GM21737 (cell line): Measurements from ENCODE around the gene AUTS2.
A peak's percentile ranks its signal among the peaks of the same experiment; 100 is the strongest.

ENCODE experiments used
- ATAC-seq: cut with Tn5 transposase; IDR thresholded peaks from one replicate; pipeline ENCODE4 v1.9.1; 2021; ENCODE audit warnings: mild to moderate bottlenecking, moderate library complexity; ENCODE audit not compliant: unreplicated experiment

Gene AUTS2

DNA sequence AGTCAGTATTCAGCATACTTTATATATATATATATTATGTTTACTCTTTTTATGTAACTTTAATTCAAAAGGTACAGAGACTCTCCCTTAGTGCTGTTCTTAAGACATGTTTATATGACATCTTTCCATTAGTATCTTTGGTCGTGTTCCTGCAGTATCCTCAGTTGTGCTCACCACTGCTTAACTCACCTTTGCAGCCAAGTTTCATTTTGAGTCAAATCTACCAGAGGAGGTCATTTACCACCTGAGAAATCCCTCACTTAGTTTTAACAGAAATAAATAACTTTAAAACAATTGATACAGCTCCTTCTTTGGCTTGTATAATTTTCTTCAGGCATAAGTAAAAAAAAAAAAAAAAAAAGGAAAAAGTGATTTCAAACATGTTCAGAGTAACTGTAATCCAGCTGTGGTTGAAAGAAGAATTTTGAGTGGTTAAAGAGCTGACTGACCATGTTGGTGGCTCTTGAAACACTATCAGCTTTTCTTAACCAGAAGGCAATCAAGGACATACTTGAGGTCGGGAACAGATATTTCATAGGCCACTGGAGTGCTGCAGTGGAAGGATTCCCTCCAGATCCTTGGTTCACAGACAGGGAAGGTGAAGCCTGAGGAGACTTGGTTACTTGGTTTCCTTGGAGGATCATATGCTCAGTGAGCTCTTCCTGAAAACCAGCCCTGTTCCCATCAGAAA, 116.8 kb downstream of the AUTS2 start:
- no peak for ATAC-seq

DNA sequence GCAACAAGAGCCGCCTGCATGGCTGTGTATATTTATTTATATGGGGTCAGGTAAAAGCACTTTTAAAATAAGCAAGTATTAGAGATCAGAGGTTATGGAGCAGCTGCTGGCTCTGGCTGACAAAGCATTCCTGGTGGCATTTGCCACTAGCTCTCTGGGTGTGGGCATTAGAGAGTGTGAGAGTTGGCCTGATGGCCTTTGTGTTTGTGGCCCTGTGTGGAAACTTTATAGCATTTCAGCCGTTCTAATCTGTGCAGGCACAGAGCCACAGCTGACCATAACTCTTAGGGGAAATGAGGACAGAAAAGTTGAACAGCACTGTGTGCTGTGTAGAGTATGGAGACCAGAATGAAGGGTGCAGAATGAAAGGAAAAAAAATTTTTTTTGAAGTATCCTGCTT, 118.9 kb downstream of the AUTS2 start:
- ATAC-seq = no peak

DNA sequence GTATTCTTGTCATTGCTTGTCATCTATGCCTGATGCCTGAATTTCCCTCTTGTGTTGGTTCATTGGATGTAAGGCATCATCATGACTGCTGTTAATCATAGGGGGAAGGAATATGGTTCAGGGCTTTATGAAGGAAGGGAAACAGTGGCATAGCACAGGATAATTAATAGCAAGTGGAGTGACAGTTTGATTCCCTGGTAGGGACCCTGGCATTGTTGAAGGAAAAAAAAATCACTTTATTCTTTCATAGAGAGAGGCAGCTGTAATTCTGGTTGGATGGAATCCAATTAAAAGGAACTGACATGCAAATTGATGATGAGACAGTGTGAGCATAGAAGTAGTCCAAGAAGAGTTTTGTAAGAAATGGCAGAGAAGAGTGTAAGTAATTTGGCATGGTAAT, 121.4 kb downstream of the AUTS2 start:
- ATAC-seq = no peak

DNA sequence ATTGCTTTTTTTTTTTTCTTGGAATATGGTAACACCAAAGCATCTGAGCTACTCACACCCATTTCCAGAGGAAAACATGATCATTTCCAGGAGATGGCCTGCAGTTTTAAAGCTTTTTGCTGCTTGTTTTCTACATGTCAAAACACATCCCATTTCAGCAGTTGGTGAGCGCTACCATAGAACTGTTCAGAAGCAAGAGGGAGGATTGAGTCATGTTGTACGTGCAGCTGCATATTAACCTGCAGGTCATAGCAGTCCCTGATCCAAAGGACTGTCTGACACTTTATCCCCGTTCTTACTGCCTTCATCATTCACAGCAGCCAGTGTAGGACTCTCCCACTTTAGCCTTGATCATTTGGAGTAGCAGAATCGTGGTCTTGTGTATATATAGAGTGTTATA, 124.6 kb downstream of the AUTS2 start:
- ATAC-seq = no peak

DNA sequence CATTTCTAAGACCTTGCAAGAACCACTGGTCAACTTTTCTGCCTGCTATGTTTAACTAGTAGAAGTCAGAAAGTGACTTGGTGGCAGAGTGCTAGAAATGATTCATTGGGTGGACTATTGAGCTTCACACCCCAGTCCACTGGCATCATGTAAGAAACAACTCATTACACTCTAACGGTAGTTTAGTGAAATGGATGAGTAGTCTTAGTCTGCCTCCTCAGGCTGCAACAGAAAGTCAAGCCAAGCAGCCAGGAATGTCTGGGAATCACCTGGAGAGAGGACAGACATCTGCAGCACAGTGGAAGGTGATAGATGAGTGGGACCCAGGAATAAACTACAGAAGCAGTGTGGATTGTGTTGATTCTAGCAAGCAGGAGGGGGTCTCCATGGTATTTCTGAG, 125.4 kb downstream of the AUTS2 start:
- ATAC-seq = no peak

DNA sequence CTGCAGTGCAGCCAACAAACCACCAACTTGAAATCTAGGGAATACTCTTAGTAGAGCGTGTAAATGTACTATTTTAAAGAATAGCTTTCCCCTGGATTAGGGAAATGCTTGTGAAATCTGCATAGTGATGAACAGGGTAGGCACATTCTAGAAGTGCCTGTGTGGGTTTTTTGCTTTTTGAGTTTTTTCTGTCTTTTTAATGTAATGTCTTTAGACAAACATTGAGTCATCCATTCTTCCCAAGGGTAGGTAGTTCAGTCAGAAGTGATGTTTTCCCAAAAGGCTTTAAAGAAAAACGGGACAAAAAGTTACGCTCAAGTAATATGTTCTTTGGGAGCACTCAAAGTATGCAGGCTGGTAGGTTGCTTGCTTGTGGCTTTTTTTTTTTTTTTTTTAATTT, 130.0 kb downstream of the AUTS2 start:
- ATAC-seq = no peak

DNA sequence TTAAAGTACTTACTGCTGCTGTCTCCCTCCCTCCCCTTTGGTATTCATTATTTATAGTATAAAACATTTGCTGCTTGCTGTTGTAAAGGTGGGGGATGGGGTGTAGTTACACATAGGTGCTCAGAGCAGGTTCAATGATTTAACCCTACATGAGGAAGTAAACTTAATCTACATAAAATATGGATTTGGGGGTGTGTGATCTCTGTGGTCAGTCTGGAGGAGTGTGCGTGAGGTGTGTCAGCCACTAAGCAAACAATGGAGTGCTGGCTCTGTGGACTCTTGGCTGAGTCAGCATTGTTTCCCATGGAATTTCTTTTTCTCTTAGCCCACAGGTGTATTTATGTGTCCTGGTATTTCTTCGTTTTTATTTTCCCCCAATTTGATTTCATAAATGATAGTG, 133.9 kb downstream of the AUTS2 start:
- ATAC-seq = no peak

DNA sequence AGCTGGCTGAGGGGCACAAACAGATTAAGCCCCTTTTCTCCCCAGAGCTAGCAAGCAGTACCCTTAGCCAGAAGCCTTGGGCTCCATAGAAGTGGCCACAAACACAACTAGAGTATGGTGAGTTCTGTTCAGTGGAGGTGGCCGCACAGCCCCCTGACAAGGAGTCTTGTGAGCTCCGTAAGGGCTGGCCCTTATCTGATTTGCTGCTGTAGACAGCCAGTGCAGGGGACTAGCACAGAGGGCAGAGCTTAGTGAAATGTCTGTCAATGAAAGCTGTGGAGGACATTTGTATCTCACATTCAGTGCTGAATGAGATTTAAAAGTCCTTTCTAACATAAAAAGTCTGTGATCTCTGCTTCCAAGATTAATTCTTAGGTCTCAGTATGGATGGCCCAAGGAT, 137.3 kb downstream of the AUTS2 start:
- no peak for ATAC-seq

DNA sequence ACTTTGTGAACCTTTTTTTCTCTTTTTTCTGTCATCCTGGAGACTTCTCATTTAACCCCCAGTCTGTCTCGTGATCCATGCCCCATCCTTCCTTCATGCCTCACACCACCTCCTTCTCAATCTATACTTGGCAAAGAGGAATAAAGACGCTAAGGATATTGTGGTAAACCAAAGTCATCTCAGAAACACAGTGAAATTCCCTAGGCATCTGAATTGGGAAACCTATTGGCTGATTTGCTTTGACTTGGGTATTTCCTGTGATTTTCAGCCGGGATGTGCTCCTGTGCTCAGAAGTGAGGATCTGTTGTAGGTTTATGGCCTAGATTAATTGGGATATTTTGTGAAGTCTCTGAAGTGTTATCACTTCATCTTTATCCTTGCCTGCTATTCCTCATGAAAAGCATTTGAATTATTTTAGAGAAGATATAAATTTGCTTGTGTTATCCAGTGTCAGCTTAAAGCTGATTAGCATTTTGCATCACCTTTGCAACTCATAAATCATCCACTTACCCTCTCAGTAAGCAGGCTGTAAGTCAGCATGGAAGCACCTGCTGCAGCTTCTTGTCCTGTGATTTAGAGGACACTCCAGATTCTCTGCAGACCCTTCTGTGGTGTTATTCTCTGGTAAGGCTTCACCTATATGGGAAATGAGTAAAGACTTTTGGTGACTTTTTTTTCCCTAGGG, 138.0 kb downstream of the AUTS2 start:
- no peak for ATAC-seq

DNA sequence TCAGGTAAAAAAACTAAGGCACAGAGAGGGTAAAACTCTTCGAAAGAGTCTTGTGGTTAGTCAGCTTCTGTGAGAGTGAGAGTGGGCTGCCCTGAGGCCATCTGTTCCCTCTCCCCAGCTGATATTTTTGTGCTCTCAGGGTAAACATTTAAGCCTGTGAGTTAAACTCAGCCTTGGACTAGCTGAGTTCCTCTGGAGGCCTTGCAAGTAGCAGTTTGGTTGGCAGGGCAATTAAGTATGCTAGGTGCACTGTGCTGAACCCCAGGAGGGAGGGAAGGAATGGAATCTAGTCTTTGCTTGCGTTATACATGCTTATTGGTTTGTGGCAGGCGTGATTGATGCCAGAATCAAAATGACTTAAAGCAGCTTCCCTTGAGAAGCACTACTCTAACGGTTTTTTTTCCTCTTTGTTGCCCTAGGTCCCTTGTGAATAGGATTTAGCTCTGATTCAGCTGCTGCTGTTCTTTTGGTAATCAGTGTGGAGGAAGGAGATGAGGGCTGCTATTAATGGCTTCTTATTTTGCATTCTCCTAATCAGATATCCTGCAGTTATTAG, 140.2 kb downstream of the AUTS2 start:
- peak; percentile 59 for ATAC-seq

DNA sequence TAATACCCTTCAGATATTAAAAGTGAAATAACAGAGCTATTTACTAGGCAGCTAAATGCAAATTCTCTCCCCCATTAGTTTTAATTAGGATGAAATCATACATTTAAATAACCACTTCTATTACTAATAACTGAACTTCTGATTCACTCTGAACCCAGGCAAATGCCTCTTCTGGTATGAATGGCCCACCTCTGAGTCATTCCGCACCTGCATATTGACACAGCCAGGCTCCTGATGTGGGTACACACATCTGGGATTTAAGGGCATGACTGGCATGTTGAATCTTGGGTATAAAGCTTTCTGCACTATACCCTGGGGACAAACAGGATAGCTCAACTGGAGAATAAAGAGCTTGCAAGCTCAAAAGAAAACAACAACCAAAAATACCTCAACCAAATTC, 140.9 kb downstream of the AUTS2 start:
- peak; percentile 63 for ATAC-seq

DNA sequence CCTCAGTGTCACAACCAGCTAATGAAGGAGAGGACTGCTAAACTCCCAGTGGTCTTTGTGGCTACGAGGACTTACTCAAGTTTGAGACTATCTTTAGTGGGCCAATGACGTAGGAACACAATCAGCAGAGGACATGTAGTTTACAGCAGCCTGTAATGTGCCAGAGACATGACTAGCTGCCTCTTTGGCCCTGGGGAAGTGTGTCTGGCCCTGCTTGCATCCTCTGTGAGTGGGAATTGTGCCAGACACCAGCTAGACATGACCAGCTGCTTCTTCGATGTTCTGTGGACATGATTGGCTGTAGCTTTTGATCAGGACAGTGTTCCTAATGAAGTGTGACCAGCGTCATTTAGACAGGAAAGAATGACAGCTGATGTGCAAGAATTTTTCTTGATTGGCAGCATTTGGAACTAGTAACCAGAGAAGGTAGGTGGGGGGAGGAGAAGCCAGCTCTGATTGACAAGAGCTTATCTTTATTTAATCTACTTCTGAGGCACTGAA, 141.7 kb downstream of the AUTS2 start:
- ATAC-seq = peak; percentile 47

DNA sequence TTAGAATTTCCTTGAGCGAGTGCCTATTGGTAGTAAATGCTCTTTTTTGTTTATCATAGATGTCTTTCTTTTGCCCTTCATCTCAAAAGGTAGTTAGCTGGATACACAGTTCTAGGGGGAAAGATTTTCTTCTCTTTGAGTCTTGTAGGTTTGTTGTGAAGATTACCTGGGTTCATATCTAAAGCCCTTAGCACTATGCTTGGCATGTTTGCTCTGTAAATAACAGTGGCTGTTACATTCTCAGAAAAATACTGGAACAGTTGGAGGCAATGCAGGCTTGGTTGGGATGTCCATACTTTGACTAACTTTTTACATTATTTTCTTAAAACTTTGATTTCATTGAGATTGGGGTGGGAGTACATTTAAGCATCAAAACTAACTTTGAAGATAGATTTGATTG, 144.0 kb downstream of the AUTS2 start:
- no peak for ATAC-seq

DNA sequence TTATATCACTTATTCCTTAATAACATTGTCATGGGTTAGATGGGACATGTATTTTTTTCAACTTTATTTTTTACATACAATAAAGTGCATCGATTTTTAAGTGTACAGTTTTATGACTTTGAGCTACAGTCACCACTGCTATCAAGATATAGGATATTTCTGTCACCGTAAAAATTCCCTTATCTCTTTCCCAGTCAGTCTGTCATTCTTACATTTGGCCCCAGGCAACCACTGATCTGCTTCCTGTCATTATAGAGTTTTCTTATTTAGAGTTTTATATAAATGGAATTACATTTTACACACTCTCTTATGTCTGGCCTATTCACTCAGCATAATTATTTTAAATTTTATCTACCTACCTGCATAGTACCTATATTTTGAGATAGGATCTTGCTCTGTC, 145.2 kb downstream of the AUTS2 start:
- ATAC-seq = no peak

DNA sequence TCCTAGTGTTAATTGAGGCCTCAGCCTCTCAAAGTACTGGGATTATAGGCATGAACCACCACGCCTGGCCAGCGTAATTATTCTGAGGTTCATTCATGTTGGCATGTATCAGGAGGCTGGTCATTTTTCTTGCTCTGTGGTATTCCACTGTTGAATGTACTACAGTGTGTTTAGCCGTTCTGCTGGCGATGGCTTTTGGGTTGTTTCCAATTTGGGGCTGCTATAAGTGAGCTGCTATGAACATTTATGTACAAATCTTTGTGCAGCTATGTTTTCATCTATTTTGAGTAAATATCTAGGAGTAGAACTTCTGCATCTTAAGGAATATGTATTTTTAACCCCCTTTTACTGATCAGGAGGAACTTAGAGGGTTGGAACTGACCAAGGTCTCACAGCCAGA, 145.8 kb downstream of the AUTS2 start:
- no peak for ATAC-seq

DNA sequence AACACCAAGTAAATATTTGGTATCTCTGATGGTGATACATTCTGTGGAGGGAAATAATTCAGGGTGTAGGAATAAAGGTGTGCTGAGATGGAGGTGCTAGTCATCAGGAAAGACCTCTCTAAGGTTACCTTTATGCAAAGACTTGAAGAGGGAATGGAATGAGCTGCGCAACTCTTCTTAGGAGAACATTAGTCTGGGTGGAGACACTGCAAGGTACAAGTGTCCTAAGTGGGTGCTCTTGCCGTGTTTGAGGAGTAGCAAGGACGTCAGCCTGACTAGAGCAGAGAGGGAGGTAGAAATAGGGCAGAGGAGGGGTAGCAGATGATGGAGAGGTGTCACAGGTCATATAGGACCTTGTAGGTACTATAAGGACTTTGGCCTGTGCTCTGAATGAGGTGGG, 148.1 kb downstream of the AUTS2 start:
- ATAC-seq = no peak

DNA sequence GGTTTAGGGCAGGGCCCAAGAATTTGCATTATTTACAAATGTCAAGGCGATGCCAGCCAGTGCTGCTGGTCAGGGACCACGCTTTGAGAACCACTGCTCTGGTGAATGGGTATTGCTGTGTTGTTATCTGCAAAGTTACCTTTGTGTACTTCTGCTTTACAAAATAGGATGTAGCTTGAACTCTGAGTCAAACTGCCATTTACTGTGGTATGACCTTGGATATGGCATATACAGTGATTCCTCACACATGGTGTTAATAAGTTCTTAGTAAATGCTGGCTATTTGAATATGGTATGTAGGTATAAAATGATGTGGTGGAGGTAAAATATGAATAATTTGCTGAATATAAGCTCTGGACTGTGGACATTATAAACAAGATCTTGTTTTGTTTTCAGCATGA, 148.9 kb downstream of the AUTS2 start:
- ATAC-seq = no peak

DNA sequence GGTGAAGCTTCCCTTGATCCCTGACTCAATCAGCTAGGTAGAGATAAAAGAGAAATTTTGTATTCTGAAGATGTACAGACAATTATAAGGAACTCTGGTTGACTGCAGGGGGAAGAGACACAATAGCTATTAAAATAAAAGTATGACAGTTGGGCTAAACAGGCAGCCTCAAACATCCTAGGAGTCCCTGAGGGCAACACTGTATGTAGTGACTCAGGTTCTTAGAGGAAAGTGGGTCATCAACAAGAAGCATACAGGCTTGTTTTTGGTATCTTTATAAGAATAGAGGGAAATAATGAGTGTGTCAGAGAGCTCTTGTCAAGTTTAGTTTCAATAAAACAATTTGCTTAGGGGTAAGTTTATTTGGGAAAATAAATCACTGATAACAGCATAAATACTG, 150.3 kb downstream of the AUTS2 start:
- ATAC-seq = no peak

DNA sequence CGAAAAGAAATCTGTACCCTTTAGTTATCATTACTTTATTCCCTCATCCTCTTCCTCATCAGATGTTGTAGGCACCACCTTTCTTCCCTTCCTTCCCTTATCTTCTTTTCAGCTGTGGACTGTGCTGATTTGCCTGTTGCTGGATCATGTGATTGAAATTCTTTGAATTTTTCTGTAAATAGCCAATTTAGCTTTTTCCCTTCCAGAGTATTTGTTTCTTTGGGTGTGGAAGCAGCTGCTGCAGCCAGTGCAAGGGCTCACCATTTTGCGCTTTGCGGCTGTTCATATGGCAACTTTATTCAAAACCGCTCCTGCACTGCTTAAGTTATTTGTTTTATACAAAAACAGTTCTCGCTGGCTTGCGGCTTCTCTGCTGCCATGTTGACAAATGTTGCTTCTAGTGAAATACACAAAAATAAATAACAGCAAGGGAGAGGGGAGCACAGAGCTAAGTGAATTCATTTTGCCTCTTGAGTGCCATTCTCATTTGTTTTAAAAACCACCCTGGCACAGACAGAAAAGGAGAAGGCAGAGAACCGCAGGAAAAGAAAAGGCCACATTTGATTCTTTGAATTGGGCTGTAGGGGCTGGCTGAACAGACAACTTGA, 151.2 kb downstream of the AUTS2 start:
- ATAC-seq = no peak

DNA sequence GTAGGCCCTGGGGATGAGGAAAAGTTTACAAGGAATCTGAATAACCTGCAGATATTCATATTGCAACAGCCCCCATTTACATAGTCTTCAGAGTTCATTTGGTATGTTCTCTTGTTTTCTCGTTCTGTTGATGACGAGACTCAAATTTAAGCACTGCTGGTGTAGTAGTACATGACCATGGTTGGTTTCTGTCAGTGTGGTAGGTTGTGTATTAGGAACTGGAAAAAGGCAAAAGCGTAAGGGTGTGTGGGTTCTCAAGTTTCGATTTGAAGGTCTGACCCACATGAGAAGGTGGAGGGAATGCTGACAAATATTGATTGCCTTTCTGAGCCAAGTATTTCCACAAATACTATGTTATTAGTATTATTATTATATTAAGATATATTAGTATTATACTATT, 151.7 kb downstream of the AUTS2 start:
- no peak for ATAC-seq

DNA sequence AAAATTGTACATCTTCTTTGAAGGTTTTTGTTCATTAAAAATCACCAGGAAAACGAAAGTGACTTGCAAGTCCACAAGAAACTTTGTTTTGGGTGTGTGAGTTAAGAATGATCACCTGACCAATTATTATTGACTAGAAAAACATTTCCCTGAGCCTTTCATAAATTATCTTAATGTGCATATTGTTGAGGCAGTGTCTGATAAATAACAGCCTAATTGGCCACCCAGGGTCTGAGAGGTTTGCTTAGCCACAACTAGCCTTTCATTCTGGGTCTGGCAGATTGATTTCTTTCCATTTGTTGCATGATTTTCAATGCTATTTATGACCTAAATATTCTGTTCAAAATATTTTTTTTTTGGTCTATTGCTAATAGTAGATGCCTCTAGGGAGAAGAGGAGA, 152.8 kb downstream of the AUTS2 start:
- ATAC-seq = no peak

DNA sequence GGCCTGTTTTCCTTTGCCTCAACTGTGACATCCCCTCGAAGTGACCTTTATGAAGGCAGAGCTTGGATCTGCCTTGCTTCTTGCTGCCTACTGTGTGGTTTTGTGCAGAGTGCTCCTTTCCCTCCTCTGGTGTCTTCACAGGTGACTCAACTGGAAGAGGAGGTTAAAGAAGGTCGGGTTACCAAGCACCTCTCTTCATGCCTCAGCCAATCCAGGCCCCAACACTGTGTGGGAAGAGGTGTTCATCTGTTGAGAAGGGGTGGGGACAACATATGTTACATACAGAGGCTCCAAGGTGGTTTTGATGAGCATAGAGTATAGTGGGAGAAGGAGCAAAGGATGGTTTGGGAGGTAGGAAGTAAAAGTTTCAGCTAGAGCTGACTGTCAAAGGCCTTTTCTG, 155.7 kb downstream of the AUTS2 start:
- no peak for ATAC-seq
